Measurements from ENCODE around the gene KIAA0232. TPM values are rescaled to one million over a fixed set of nuclear protein-coding genes. Genes with fewer than 3 reads are reported as not detected.

KIAA0232 gene
- total RNA-seq, 1 donor from 2014 or later, result 20.9 TPM

- no peak for DNase-seq (ENCODE audit: low read depth)
- no peak overlapping the region for H3K4me3 ChIP-seq (ENCODE audit: low read depth, low read length)
- TF ChIP-seq, protein P1, sequence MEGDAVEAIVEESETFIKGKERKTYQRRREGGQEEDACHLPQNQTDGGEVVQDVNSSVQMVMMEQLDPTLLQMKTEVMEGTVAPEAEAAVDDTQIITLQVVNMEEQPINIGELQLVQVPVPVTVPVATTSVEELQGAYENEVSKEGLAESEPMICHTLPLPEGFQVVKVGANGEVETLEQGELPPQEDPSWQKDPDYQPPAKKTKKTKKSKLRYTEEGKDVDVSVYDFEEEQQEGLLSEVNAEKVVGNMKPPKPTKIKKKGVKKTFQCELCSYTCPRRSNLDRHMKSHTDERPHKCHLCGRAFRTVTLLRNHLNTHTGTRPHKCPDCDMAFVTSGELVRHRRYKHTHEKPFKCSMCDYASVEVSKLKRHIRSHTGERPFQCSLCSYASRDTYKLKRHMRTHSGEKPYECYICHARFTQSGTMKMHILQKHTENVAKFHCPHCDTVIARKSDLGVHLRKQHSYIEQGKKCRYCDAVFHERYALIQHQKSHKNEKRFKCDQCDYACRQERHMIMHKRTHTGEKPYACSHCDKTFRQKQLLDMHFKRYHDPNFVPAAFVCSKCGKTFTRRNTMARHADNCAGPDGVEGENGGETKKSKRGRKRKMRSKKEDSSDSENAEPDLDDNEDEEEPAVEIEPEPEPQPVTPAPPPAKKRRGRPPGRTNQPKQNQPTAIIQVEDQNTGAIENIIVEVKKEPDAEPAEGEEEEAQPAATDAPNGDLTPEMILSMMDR (conservative IDR thresholded peaks at IDR 0.05; ENCODE audit: low read depth, low read length), result no peak
Observed at GRCh38 chr4:6912441-6912840, 129.9 kb downstream of the KIAA0232 start.

DNA sequence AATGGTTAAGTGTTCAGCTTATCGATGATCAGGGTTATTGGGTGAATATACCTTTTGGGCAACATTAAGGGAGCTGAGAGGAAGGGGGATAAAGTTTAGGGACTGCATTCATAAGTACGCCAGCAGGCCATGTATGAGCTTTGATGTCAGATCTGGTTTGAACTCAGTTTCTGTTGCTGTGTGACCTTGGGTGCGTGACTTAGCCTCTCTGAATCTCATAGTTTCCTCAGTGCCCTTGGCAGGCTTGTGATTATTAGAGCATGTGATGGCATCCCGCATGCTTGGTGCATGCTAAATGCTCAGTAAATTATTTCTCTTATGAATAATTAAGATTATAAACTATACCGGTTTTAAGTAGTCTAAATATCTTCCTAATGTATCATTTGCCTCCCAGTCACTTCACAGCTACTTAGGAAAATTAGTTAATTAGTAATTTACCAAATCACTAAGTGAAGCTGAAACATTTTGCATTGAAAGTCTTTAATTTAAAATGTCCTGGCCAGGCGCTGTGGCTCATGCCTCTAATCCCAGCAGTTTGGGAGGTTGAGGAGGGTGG is 130.9 kb downstream of the KIAA0232 start:
- TF ChIP-seq, protein P1 (conservative IDR thresholded peaks at IDR 0.05; ENCODE audit: low read depth, low read length), result no peak
- DNase-seq (ENCODE audit: low read depth), result no peak

GRCh38 chr4:6914448-6914847 is 131.9 kb downstream of the KIAA0232 start:
- no peak overlapping the region for H3K4me3 ChIP-seq (ENCODE audit: low read depth, low read length)
- TF ChIP-seq, protein P1 (conservative IDR thresholded peaks at IDR 0.05; ENCODE audit: low read depth, low read length), result no peak
- DNase-seq (ENCODE audit: low read depth), result no peak

More for the DNA sequence above, 130.9 kb downstream of the KIAA0232 start:
- H3K4me3 ChIP-seq (ENCODE audit: low read depth, low read length), result no peak overlapping the region

DNA sequence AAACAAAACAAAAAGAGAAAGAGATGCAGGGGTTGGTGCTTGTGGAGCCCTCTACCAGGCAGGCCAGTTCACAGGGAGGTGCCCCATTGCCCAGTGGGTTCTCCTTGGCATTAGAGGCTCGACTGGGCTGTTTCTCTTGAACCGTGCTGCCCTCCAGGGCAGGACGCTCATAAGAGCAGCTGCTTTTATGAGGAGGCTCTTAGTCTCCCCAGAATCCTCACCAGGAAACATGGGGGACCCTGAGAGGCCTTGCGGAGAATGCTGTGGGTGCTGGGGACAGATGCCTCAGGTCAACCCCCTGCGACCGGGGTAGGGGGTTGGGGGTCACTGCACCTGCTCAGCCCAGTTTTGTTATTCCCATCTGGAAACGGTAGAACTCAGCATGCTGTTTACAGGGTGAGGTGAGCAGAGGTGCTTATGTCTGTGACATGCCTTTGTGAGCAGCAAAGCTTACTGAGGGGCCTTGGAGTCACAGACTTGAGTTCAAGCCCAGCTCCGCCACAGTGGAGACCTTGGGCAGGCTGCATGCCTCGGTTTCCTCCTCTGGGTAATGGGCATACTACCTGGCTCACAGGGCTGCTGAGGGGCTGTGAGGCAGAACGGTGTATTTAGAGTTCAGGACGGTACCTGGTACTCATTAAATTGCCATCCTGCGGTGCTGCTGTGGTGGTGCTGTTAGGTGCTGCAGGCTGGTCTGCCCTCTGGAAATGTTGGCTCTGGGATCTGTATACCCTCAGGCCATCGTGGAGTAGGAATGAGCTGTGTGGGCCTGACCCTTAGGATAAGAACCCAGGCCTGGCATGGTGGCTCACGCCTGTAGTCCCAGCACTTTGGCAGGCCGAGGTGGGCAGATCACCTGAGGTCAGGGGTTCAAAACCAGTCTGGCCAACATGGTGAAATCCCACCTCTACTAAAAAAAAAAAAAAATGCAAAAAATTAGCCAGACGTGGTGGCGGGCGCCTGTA is 132.8 kb downstream of the KIAA0232 start:
- no peak for DNase-seq (ENCODE audit: low read depth)
- no peak overlapping the region for H3K4me3 ChIP-seq (ENCODE audit: low read depth, low read length)
- TF ChIP-seq, protein P1 (conservative IDR thresholded peaks at IDR 0.05; ENCODE audit: low read depth, low read length), result no peak

- TF ChIP-seq, protein P1 (conservative IDR thresholded peaks at IDR 0.05; ENCODE audit: low read depth, low read length), result no peak
- no peak overlapping the region for H3K4me3 ChIP-seq (ENCODE audit: low read depth, low read length)
- no peak for DNase-seq (ENCODE audit: low read depth)
Observed at GRCh38 chr4:6916069-6916586, 133.6 kb downstream of the KIAA0232 start.

GRCh38 chr4:6916587-6917460 is 134.3 kb downstream of the KIAA0232 start:
- TF ChIP-seq, protein P1 (conservative IDR thresholded peaks at IDR 0.05; ENCODE audit: low read depth, low read length), result no peak
- DNase-seq (ENCODE audit: low read depth), result peak; percentile 47
- H3K4me3 ChIP-seq (ENCODE audit: low read depth, low read length), result peak overlapping the region; percentile 12
